ENCODE data around the gene TEKTIP1. TPM values are rescaled to one million over a fixed set of nuclear protein-coding genes. Genes with fewer than 3 reads are reported as not detected.
A peak's percentile ranks its signal among the peaks of the same experiment; 100 is the strongest.

Gene TEKTIP1
- total and polyA plus RNA-seq, 2 of the 4 experiments (the other 2 are of a cell fraction), result not detected

GRCh38 chr19:3544742-3545668 lies 6.0 kb downstream of the TEKTIP1 start:
- Histone ChIP-seq H3K36me3 (ENCODE audit: control insufficient read depth, insufficient read depth, low read length) (peaks cover 30% of the 10 kb centered on the region), H3K27me3 (ENCODE audit: control insufficient read depth, insufficient read depth, low read length) (no peaks in the 10 kb centered on the region), H2BK120ac (ENCODE audit: low read depth, low read length) (no peak overlapping the region), H3K23ac (ENCODE audit: low read depth, low read length) (no peak overlapping the region), H3K27ac (ENCODE audit: insufficient read depth, low read length) (no peak overlapping the region), H3K4me2 (ENCODE audit: low read depth, low read length) (no peak overlapping the region), H4K8ac (ENCODE audit: low read depth in 2 of 2, low read length in 2 of 2) (no peak overlapping the region), H3K56ac (ENCODE audit: extremely low read depth, insufficient read depth, low read length) (no peak overlapping the region), H2BK20ac (ENCODE audit: low read depth, low read length) (no peak overlapping the region), H3K14ac (replicated peaks; ENCODE audit: low read depth, low read length) (no peak overlapping the region), H2BK5ac (ENCODE audit: low read depth, low read length, poor library complexity, severe bottlenecking) (no peak overlapping the region), H4K91ac (ENCODE audit: insufficient read depth, low read depth, low read length) (no peak overlapping the region), H3K18ac (ENCODE audit: low read depth, low read length) (no peak overlapping the region), H3K4me1 (ENCODE audit: control insufficient read depth, insufficient read depth, low read length) (no peaks in the 10 kb centered on the region), H4K5ac (ENCODE audit: low read depth, low read length) (no peak overlapping the region), H3K4ac (ENCODE audit: low read depth, low read length) (no peak overlapping the region), H2BK15ac (ENCODE audit: low read depth, low read length) (no peak overlapping the region), H2AFZ (replicated peaks; ENCODE audit: low read length, poor library complexity) (peak overlapping the region; percentile 5), H2AK9ac (replicated peaks; ENCODE audit: low read depth, low read length, poor library complexity) (peak overlapping the region; percentile 44), H3K4me3 (ENCODE audit: insufficient read depth, low read depth, low read length) (no peak overlapping the region), H3K9me3 (ENCODE audit: control insufficient read depth, insufficient read depth, low read length) (no peaks in the 10 kb centered on the region), H3K9me1 (ENCODE audit: insufficient read depth, low read length) (no peaks in the 10 kb centered on the region), H3K9ac (ENCODE audit: low read depth, low read length) (no peak overlapping the region), H4K20me1 (ENCODE audit: insufficient read depth, low read length) (peaks cover 26% of the 10 kb centered on the region), H3K79me1 (ENCODE audit: low read depth in 1 of 2, low read length in 2 of 2) (peaks cover 0 to 20% of the 10 kb centered on the region in 2 experiments; a peak in 2 of 4 replicates), H2AK5ac (ENCODE audit: low read depth, low read length) (peak overlapping the region; percentile 39; the same call in 1 of the 2 replicates)
- ATAC-seq (ENCODE audit: low read depth) (peak; percentile 88), DNase-seq (peak; percentile 26)
- 65% methylated on average over 23 of the region's 30 CpGs; no CpG with 5 or more reads in 1 of the 2 experiments for WGBS, 2 experiments (ENCODE audit: extremely low coverage in 2 of 2, insufficient read length in 1 of 2)
- TF ChIP-seq CHD1 (IDR thresholded peaks at IDR 0.05; ENCODE audit: low read depth, low read length), result no peak
- peak; percentile 90 for TF ChIP-seq SMC3 (IDR thresholded peaks at IDR 0.05; ENCODE audit: low read depth, low read length)
- TF ChIP-seq MXI1 (IDR thresholded peaks at IDR 0.05; ENCODE audit: borderline replicate concordance, low read depth, low read length), result no peak
- no peak for TF ChIP-seq BHLHE40 (IDR thresholded peaks at IDR 0.05; ENCODE audit: low read depth, low read length)
- TF ChIP-seq MAZ (IDR thresholded peaks at IDR 0.05; ENCODE audit: borderline replicate concordance, low read depth, low read length), result peak; percentile 22; the same call in 1 of the 2 replicates
- TF ChIP-seq USF2 (IDR thresholded peaks at IDR 0.05; ENCODE audit: low read depth, low read length), result no peak
- no peak for TF ChIP-seq POLR2A (IDR thresholded peaks at IDR 0.05; ENCODE audit: low read depth, low read length)
- TF ChIP-seq CEBPB (IDR thresholded peaks at IDR 0.05; ENCODE audit: low read depth, low read length), result no peak
- TF ChIP-seq CTCF (conservative IDR thresholded peaks at IDR 0.05; ENCODE audit: low read depth, low read length), result peak; percentile 83
- TF ChIP-seq RFX5 (IDR thresholded peaks at IDR 0.05; ENCODE audit: low read depth, low read length), result no peak
- TF ChIP-seq RAD21 (IDR thresholded peaks at IDR 0.05; ENCODE audit: low read length), result peak; percentile 76
- BruUV-seq (replicated peaks), result no TSS peak
- intact Hi-C loops (cut with micrococcal nuclease) (loop anchor here (1.0 kb wide), 1 partner anchor 73 kb away; no protein-coding TSS in a partner anchor), dilution Hi-C loops (cut with HindIII; ENCODE audit: low sequenced_read_pairs, unreplicated experiment) (no loop called here), in situ Hi-C loops (cut with MboI; ENCODE audit: low sequenced_read_pairs) (no loop called here)
- ChIA-PET POLR2A (ENCODE audit: unreplicated experiment) (interaction anchor here (0.6 kb wide), 2 partner anchors 43 to 492 kb away, joined by 3 to 11 read pairs; no protein-coding TSS in a partner anchor), CTCF (interaction anchor here (0.6 to 1.0 kb wide), 4 partner anchors 11 to 1043 kb away, joined by 3 to 10 read pairs (median 3); no protein-coding TSS in a partner anchor)

Measured in IMR-90 (cell line).